Sigmoid colon (tissue), 4 donors: ENCODE results near the gene CCT2.

Experiments
- CTCF ChIP-seq, 4 experiments: fragments of 450-650 bp in 3 of 4; fragments of 200-600 bp in 1 of 4; IDR thresholded peaks; one replicate each; pipeline ENCODE4 v1.5.1; 2016 to 2019; ENCODE audit warnings: antibody characterized with exemption in 4 of 4, mild to moderate bottlenecking in 3 of 4, moderate library complexity in 2 of 4
- EP300 ChIP-seq, 4 donors: sonication (generic); formaldehyde crosslinking; IDR thresholded peaks; one replicate each; pipeline ENCODE4 v1.6.1; 2017; ENCODE audit warnings: antibody characterized with exemption in 4 of 4

GRCh38 chr12:69610729-69611128, 25.5 kb downstream of the CCT2 start, which contains the start of gene LRRC10:
- TF ChIP-seq CTCF (IDR thresholded peaks at IDR 0.05) (no peak), EP300 (IDR thresholded peaks at IDR 0.05) (no peak)
